GM12892 (cell line): Measurements from ENCODE around the gene KIF9.
"Not testable (repeated sequence)": the region's sequence is repeated elsewhere in the genome, so short reads cannot be mapped to it uniquely, and the experiment has no call there.

ENCODE experiments used
- POLR2A ChIP-seq: IDR thresholded peaks from 2 replicates; pipeline ENCODE4 v1.6.1; 2011; ENCODE audit warnings: low read depth, low read length, control low read depth
- TAF1 ChIP-seq: IDR thresholded peaks from 2 replicates; pipeline ENCODE4 v1.6.1; 2011; ENCODE audit warnings: low read depth, mild to moderate bottlenecking, control low read depth, low read length, borderline replicate concordance

- TF ChIP-seq POLR2A, TAF1: not testable (repeated sequence)
These were observed 31.5 kb downstream of the KIF9 start for GRCh38 chr3:47251085-47251484.
